Heart left ventricle (tissue), 13 donors: ENCODE results near the gene SNX30.

Experiments used
- CTCF ChIP-seq, 12 donors: fragments of 200-600 bp; sonication (generic) in 4 of 12; IDR thresholded peaks; one replicate each; pipeline versions ENCODE4 v1.5.0 to v1.8.0; 2018 to 2022; ENCODE audit warnings: antibody characterized with exemption in 12 of 12, mild to moderate bottlenecking in 5 of 12
- POLR2A ChIP-seq, 2 donors: fragments of 450-650 bp; IDR thresholded peaks; one replicate each; pipeline ENCODE4 v1.6.1; 2017; ENCODE audit warnings: antibody characterized with exemption in 2 of 2, mild to moderate bottlenecking in 2 of 2, moderate library complexity in 2 of 2
- donor health status: ischemic (EF 13 %, LVEDD 7.1; RV severe dilation, severe dysfunction).
- donor health status: DM: no; HTN: yes; CAD: no.
- donor health status: DM: no; HTN: no; CAD: no.
- donor health status: ischemic (EF 25% LVEDD 6.9; RV normal size, moderate dysfunction).
- donor health status: ischemic (EF 25% LVEDD 5.7; RV mildly dilated, moderate dysfunction).
- donor health status: ischemic (EF 35%, LVEDD 5.7; RV mildly dilated, moderate dysfunction).
- donor health status: nonischemic (EF 11% LVEDD 7.7; RV severe dilation, severe dysfunction).
- donor health status: DM: yes; HTN: yes; CAD: no.
- donor health status: PGD.
- donor health status: ischemic (EF 29% LVEDD 5.4; RV normal size, mild dysfunction).
- donor health status: nonischemic (EF 23%, LVEDD 6.1; RV moderate dilation, normal function).

- TF ChIP-seq CTCF (IDR thresholded peaks at IDR 0.05) (no peak), POLR2A (IDR thresholded peaks at IDR 0.05) (no peak)
Observed at GRCh38 chr9:112861155-112861554, 110.6 kb downstream of the SNX30 start.
